GM12873 (cell line): ENCODE results near the gene EMP2.

Source experiments
- CTCF ChIP-seq: IDR thresholded peaks from 2 replicates; pipeline ENCODE4 v1.5.1; 2012; ENCODE audit warnings: low read depth, mild to moderate bottlenecking, moderate library complexity, low read length, control low read depth; ENCODE audit not compliant: insufficient read depth; ENCODE audit errors: missing control alignments

Gene EMP2

GRCh38 chr16:10541366-10541765 lies 39.0 kb downstream of the EMP2 start:
- no peak for TF ChIP-seq CTCF

DNA sequence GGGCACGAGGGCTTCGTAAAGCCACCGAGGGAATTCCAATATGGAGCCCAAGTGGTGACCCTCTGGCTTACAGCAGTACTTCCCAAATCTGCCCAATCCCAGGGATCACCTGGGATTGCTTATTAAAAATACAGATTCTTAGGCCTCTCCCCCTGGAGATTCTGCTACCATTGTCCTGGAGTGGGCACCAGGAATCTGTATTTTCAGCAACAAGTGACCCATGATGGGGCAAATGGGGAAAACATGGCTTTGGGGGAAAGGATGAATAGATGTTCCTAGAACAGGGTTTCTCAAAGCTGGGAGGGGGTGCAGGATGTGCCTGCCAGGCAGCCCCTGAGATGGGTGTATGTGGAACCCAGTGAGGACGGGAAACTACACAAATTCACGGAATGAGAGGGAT lies 40.6 kb downstream of the EMP2 start:
- TF ChIP-seq CTCF: no peak

GRCh38 chr16:10539236-10539635 lies 41.2 kb downstream of the EMP2 start:
- no peak for TF ChIP-seq CTCF

DNA sequence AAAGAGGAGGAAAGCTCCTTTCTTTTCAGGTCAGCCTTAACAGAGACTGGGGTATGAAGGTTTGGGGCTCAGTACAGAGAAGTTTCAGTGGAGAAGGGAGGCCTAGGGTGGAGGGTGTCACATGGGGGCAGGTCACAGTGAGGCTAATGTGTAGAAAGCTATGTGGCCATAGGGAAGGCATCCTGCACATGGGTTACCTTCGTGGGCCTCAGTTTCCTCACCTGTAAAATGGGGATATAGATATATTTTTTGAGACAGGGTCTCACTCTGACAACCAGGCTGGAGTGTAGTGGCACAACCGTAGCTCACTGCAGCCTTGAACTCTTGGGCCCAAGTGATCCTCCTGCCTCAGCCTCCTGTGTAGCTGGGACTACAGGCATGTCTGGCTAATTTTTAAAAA lies 41.8 kb downstream of the EMP2 start:
- no peak for TF ChIP-seq CTCF

DNA sequence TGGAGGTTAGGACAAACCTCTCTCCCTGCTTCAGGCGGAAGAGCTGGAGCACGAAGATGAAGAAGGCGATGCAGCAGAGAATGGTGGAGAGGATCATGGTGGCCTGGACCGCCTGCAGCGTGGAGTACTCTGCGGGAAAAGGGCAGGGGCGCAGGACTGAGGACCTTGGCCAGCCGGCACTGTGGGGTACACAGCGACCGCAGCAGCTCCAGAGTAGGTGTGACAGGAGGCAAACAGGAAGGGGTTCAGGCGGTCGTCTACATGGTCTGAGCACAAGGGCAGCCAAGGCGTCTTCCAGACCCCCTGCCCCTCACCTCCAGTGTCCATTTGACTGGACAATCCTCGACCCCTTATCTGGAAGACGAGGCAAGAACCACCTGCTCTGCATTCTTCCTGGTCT lies 42.5 kb downstream of the EMP2 start:
- TF ChIP-seq CTCF: no peak

DNA sequence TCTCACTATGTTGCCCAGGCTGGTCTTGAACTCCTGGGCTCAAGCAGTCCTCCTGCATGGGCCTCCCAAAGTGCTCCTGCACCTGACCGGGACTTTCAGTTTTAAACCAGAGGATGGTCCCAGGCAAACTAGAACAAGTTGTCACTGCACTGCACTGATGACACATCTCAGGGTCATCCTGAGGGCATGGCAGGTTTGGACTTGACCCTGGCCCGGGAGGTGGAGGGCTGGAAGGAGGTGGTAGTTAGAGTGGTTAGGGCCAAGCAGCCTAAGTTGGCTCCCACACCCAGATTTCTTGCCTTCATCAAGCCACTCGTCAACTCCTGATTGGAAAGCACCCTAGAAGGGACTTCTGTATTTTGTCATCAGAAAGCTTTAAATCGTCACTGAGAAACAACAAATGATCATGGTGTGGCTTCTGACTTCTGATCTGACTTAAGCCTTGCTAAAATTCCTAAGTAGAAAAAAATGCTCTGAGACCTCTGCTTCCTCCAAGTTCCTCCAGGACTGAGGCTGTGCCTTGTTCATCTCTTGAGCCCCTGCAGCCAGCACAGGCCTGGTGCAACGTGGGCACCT lies 43.5 kb downstream of the EMP2 start:
- TF ChIP-seq CTCF: no peak

DNA sequence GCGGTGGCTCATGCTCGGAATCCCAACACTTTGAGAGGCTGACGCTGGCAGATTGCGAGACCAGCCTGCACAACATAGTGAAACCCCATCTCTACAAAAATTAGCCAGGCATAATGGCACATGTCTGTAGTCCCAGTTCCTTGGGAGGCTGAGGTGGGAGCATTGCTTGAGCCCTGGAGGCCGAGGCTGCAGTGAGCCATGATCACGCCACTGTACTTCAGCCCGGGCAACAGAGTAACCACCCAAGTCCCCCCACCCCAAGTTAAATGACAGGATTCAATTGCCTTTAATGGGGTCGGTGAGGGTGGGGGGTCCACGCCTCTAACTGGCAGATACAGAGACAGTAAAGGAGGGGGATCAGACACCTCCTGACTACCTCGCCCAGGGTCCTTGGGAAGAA lies 44.9 kb downstream of the EMP2 start:
- no peak for TF ChIP-seq CTCF

GRCh38 chr16:10534748-10535147 lies 45.6 kb downstream of the EMP2 start:
- no peak for TF ChIP-seq CTCF
